Omental fat pad (tissue), 4 donors: ENCODE results near the gene IL36A. TPM values are rescaled to one million over a fixed set of nuclear protein-coding genes. Genes with fewer than 3 reads are reported as not detected.

Experiments
- ATAC-seq: fragments of 150-250 bp; one replicate; pipeline ENCODE4 v1.9.1; 2016; ENCODE audit warnings: mild to moderate bottlenecking, moderate library complexity; ENCODE audit not compliant: low FRiP score
- DNase-seq: peaks from one replicate; pipeline ENCODE4 v3.0.0-alpha.2; 2019; ENCODE audit warnings: low spot score
- CTCF ChIP-seq, 3 donors: fragments of 450-650 bp; IDR thresholded peaks; one replicate each; pipeline ENCODE4 v1.5.1; 2016 to 2017; ENCODE audit warnings: antibody characterized with exemption in 3 of 3, mild to moderate bottlenecking in 3 of 3, moderate library complexity in 2 of 3
- total RNA-seq, 4 donors: library from RNA; depleted of rRNA; stranded (reverse); fragments of >200 nt; gene quantifications; one replicate each; pipeline ENCODE4 v1.1.0, GENCODE V29; 2016

IL36A gene
- total RNA-seq, 4 donors from 2014 or later: not detected

- ATAC-seq (no peak), DNase-seq (no peak)
- TF ChIP-seq CTCF (IDR thresholded peaks at IDR 0.05): no peak
Measured at GRCh38 chr2:112967023-112967422, 38.2 kb upstream of the IL36A start.

GRCh38 chr2:112972423-112973086 is 32.7 kb upstream of the IL36A start:
- no peak for TF ChIP-seq CTCF (IDR thresholded peaks at IDR 0.05)
- DNase-seq (no peak), ATAC-seq (no peak)

GRCh38 chr2:112973156-112973555 is 32.1 kb upstream of the IL36A start:
- DNase-seq: no peak
- no peak for ATAC-seq

GRCh38 chr2:112977559-112978056 is 27.7 kb upstream of the IL36A start, which contains the start of gene IL36G:
Gene IL36G, plus strand, starts transcription at chr2:112978006. Its CDS starts 633 bp downstream, at chr2:112978639.
- ATAC-seq (no peak), DNase-seq (no peak)
- TF ChIP-seq CTCF (IDR thresholded peaks at IDR 0.05): no peak

More at GRCh38 chr2:112973156-112973555, 32.1 kb upstream of the IL36A start:
- TF ChIP-seq CTCF (IDR thresholded peaks at IDR 0.05): no peak

- no peak for ATAC-seq
- no peak for DNase-seq
- no peak for TF ChIP-seq CTCF (IDR thresholded peaks at IDR 0.05)
Measured at GRCh38 chr2:112979731-112980130, 25.5 kb upstream of the IL36A start.

- TF ChIP-seq CTCF (IDR thresholded peaks at IDR 0.05): no peak
- no peak for DNase-seq
- ATAC-seq: no peak
Measured at GRCh38 chr2:112980537-112980936, 24.7 kb upstream of the IL36A start.

- DNase-seq (no peak), ATAC-seq (no peak)
- TF ChIP-seq CTCF (IDR thresholded peaks at IDR 0.05): no peak
Measured at GRCh38 chr2:112985090-112985489, 20.2 kb upstream of the IL36A start.
